Psoas muscle (tissue), 8 donors: Measurements from ENCODE around the gene EDEM3. TPM values are rescaled to one million over a fixed set of nuclear protein-coding genes. Genes with fewer than 3 reads are reported as not detected.
A peak's percentile ranks its signal among the peaks of the same experiment; 100 is the strongest.

Source experiments
- ATAC-seq, 4 donors: fragments of 200-7000 bp; cut with Tn5 transposase; one replicate each; pipeline ENCODE4 v1.9.1; 2020; ENCODE audit warnings: moderate library complexity in 3 of 4, mild to moderate bottlenecking in 2 of 4
- DNase-seq, 2 donors: peaks; one replicate each; pipeline ENCODE4 v3.0.0-alpha.2; 2020
- H3K27ac ChIP-seq: fragments of 200-600 bp; one replicate; pipeline ENCODE4 v1.8.0; 2022
- H3K27me3 ChIP-seq, 3 donors: fragments of 200-600 bp in 1 of 3; one replicate each; pipeline versions ENCODE4 v1.6.1 to v1.8.0; 2013 to 2022; ENCODE audit warnings: low read length in 2 of 3, mild to moderate bottlenecking in 2 of 3, moderate library complexity in 1 of 3; ENCODE audit not compliant: insufficient read depth in 3 of 3
- H3K36me3 ChIP-seq, 2 donors: fragments of 200-600 bp in 1 of 2; one replicate each; pipeline versions ENCODE4 v1.6.1 to v1.8.0; 2013 to 2022; ENCODE audit warnings: low read depth in 1 of 2, mild to moderate bottlenecking in 1 of 2, moderate library complexity in 1 of 2; ENCODE audit not compliant: insufficient read depth in 1 of 2
- H3K4me1 ChIP-seq: fragments of 200-600 bp; one replicate; pipeline ENCODE4 v1.8.0; 2022
- H3K4me3 ChIP-seq: fragments of 200-600 bp; one replicate; pipeline ENCODE4 v1.8.0; 2022; ENCODE audit warnings: mild to moderate bottlenecking
- H3K9me3 ChIP-seq: fragments of 200-600 bp; one replicate; pipeline ENCODE4 v1.8.0; 2022
- CTCF ChIP-seq: fragments of 200-600 bp; IDR thresholded peaks from one replicate; pipeline ENCODE4 v1.8.0; 2022; ENCODE audit warnings: antibody characterized with exemption
- WGBS, 3 donors: extraction: QIAGEN DNeasy Blood & Tissue Kit; methylation state at CpG; one replicate each; pipeline versions ENCODE4 v1.1.6 to v1.1.7; 2013; 5-methylcytosine and 5-hydroxymethylcytosine counted together
- intact Hi-C, 2 donors: fragments of 100-400 bp; cut with DNase I; formaldehyde crosslinking; loops; one replicate each; pipeline versions ENCODE4 v1.11.0 to v1.14.2; 2022
- long read RNA-seq, 2 donors: library from polyadenylated mRNA; unstranded; transcript quantifications; one replicate each; pipeline ENCODE4 v2.0.0, GENCODE V29; 2021
- polyA plus RNA-seq, 3 donors: library from polyadenylated mRNA; stranded (reverse); fragments of 200-250 nt; gene quantifications; one replicate each; pipeline ENCODE4 v1.2.3, GENCODE V29; 2013
- total RNA-seq, 4 donors: library from RNA; stranded (reverse); fragmentation: NEBNext Ultra II Directional in 2 of 4; extraction: Animal tissue kit (Norgen Biotek cat#: 25700) in 2 of 4; gene quantifications; one replicate each; pipeline versions ENCODE4 v1.2.1 to v1.2.4, GENCODE V29; 2021 to 2023
- donor health status: healthy with polysubstance abuse.
- donor health status: DM: no; HTN: no; CAD: no; lungs with moderate emphysema.
- donor health status: Bipolar disorder and iron deficiency.
- donor health status: healthy.
- donor health status: DM: yes; HTN: yes; CAD: no.
- donor health status: DM: no; HTN: no; CAD: no.
- donor health status: DM: no; HTN: no; CAD: no.
- donor health status: DM: yes; HTN: yes; CAD: no.

The EDEM3 gene
- total RNA-seq (10 to 100 TPM; 19.2 to 36.4 (median 27.9) TPM), polyA plus RNA-seq (10 to 100 TPM; 13.0 to 24.6 (median 24.0) TPM)
- long read RNA-seq, donor 1, full-length matches to known transcripts = 17 of 27 reads
- long read RNA-seq, donor 1, partial matches to known transcripts = 5 of 27 reads
- long read RNA-seq, donor 1, other reads (novel, unspliced or antisense) = 5 of 27 reads
- long read RNA-seq, donor 2, full-length matches to known transcripts = 24 of 45 reads
- long read RNA-seq, donor 2, partial matches to known transcripts = 7 of 45 reads
- long read RNA-seq, donor 2, other reads (novel, unspliced or antisense) = 14 of 45 reads

DNA sequence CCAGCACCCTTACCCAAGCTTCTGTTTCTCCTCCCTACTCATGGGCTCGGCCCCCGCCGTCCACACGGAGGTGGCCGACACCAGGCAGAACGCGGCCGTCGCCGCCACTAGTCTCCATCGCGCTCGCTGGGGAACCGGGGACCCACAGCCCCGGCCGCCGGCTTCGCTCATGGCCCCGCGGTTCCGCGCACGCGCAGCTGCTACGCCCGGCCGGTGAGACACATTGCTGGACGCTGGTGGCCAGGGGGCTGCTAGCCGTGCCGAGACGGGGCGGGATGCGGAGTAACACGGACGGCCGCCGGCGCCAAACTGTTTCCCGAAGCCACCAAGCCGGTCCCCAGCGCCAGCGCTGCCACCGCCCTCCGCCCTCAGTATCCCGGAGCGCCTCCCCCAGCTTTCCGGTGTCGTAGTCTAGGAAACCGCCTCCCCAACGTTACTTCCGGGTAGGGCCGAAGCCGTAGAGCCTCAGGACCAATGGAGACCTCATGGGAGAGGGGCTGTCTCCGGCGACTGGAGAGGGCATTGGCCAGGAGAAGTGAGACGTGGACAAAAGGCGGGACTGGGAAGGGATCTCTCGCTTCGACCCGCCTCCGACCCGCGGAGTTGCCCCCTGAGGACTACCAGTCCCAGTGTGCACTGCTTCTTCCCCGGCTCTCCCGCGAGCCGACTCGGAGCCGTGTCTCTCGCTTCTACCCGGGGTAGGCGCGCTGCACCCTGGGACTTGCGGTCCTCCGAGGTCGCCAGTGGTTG, at the start of gene EDEM3:
EDEM3 (minus strand) TSS at position 383 of the 750 bp plus-strand sequence; CDS start at position 171, 212 bp downstream.
- no peak for TF ChIP-seq CTCF
- H3K4me3 ChIP-seq = peak within 1 kb of the TSS; percentile 95
- ATAC-seq (peak; percentile 95 to 98 (median 96)), DNase-seq (peak; percentile 99)
- 0 to 1% (median 0%) methylated on average over 70 to 76 of the region's 76 CpGs for WGBS, 3 donors
- no peaks in the 10 kb centered on the region for H3K27me3 ChIP-seq
- H3K36me3 ChIP-seq = no peaks in the 10 kb centered on the region
- no peaks in the 10 kb centered on the region for H3K9me3 ChIP-seq
- intact Hi-C loops = loop anchor here in 1 of 2 donors (2.0 kb wide), 1 partner anchor 402 kb away; the partner anchor contains the start of genes SWT1 and TRMT1L
- peak within 1 kb of the TSS; percentile 93 for H3K27ac ChIP-seq
- peaks cover 22% of the 10 kb centered on the region for H3K4me1 ChIP-seq

DNA sequence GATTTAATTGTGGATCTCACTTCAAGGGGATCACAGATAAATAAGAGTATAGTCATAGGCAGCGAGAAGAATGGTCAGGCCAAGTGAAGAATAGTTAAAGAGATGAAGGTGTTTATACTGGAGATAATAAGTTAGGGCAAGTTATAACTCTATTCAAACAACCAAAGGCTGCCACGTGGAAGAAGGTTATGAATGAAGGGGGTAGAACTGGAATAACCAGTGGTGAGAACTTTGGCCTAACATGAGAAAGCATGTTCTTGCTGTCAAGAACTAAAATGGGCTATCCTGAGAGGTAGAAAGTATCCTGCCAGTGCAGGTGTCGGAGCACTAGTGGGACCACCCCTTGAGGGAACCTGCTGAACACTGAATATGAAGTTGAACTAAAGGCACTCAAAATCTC, 49.6 kb upstream of the EDEM3 start:
- intact Hi-C loops = loop anchor here in 1 of 2 donors (2.0 kb wide), 1 partner anchor 171 kb away; the partner anchor contains the start of gene NIBAN1
- no peak overlapping the region for H3K4me3 ChIP-seq
- H3K27ac ChIP-seq = peak overlapping the region; percentile 84
- no peak for TF ChIP-seq CTCF
- H3K27me3 ChIP-seq = no peaks in the 10 kb centered on the region
- H3K9me3 ChIP-seq = no peaks in the 10 kb centered on the region
- DNase-seq (no peak), ATAC-seq (no peak)
- H3K36me3 ChIP-seq = peaks cover 0 to 12% of the 10 kb centered on the region in 2 donors
- H3K4me1 ChIP-seq = peaks cover 48% of the 10 kb centered on the region
- 90 to 92% (median 92%) methylated on average over 3 of the region's 3 CpGs for WGBS, 3 donors

DNA sequence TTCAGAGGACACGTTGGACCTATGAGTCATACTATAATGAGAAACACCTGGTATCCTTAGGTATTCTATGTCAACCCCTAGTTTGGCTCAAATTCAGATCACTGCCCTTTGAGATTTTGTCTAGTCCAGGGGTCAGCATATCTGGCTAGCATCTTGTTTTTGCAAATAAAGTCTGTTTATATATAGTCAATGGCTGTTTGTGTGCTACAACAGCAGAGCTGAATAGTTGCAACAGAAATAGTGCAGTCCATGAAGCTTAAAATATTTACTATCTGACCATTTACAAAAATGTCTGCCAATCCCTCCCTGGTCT, 48.5 kb upstream of the EDEM3 start:
- peak overlapping the region; percentile 84 for H3K27ac ChIP-seq
- H3K36me3 ChIP-seq = peaks cover 0 to 17% of the 10 kb centered on the region in 2 donors
- intact Hi-C loops = no loop called here
- 6 to 11% (median 6%) methylated on average over 1 of the region's 1 CpG for WGBS, 3 donors
- no peak for DNase-seq
- TF ChIP-seq CTCF = no peak
- no peaks in the 10 kb centered on the region for H3K27me3 ChIP-seq
- H3K4me3 ChIP-seq = no peak overlapping the region
- peak; percentile 50 to 76 (median 69) for ATAC-seq
- H3K4me1 ChIP-seq = peaks cover 48% of the 10 kb centered on the region
- no peaks in the 10 kb centered on the region for H3K9me3 ChIP-seq

GRCh38 chr1:184802354-184803179, 47.9 kb upstream of the EDEM3 start:
- TF ChIP-seq CTCF = no peak
- peak overlapping the region; percentile 84 for H3K27ac ChIP-seq

More at GRCh38 chr1:184802354-184803179, 47.9 kb upstream of the EDEM3 start:
- intact Hi-C loops = no loop called here
- ATAC-seq (peak; percentile 78 to 81 (median 79)), DNase-seq (no peak)
- Histone ChIP-seq H3K4me3 (no peak overlapping the region), H3K9me3 (no peaks in the 10 kb centered on the region), H3K36me3 (peaks cover 0 to 18% of the 10 kb centered on the region in 2 donors), H3K4me1 (peaks cover 48% of the 10 kb centered on the region), H3K27me3 (no peaks in the 10 kb centered on the region)
- 40 to 72% (median 40%) methylated on average over 6 of the region's 6 CpGs for WGBS, 3 donors
